Measurements from ENCODE around the gene SDK1. TPM values are rescaled to one million over a fixed set of nuclear protein-coding genes. Genes with fewer than 3 reads are reported as not detected.

The SDK1 gene
- total and polyA plus RNA-seq, 2 experiments from 2014 or later, result not detected

GRCh38 chr7:4248295-4248694, 947.2 kb downstream of the SDK1 start:
- Histone ChIP-seq H2AFZ (no peak overlapping the region), H3K27ac (no peak overlapping the region), H3K79me2 (ENCODE audit: insufficient read depth) (no peaks in the 10 kb centered on the region), H3K9ac (no peak overlapping the region), H3K27me3 (replicated peaks; ENCODE audit: insufficient read depth) (no peaks in the 10 kb centered on the region), H3K9me3 (ENCODE audit: low read depth) (no peaks in the 10 kb centered on the region), H3K4me3 (no peak overlapping the region), H3K9me2 (ENCODE audit: insufficient read depth) (no peaks in the 10 kb centered on the region), H3K4me2 (ENCODE audit: unreplicated experiment) (no peak overlapping the region), H4K20me1 (ENCODE audit: insufficient read depth) (no peaks in the 10 kb centered on the region), H3F3A (ENCODE audit: insufficient read depth) (no peaks in the 10 kb centered on the region), H3K4me1 (ENCODE audit: insufficient read depth) (no peaks in the 10 kb centered on the region), H3K36me3 (ENCODE audit: low read depth) (no peaks in the 10 kb centered on the region)
- WGBS, 2 experiments (ENCODE audit: low coverage in 1 of 2, low lambda C conversion rate in 2 of 2, missing lambda C conversion rate in 2 of 2), result 38 to 39% methylated on average over 4 of the region's 4 CpGs
- no peak for DNase-seq
- TF ChIP-seq EZH2 (IDR thresholded peaks at IDR 0.05; ENCODE audit: insufficient read depth, poor library complexity, severe bottlenecking) (no peak), EZH2phosphoT487 (IDR thresholded peaks at IDR 0.05; ENCODE audit: insufficient read depth, low read depth) (no peak)
- in situ Hi-C loops (cut with MboI), result no loop called here

DNA sequence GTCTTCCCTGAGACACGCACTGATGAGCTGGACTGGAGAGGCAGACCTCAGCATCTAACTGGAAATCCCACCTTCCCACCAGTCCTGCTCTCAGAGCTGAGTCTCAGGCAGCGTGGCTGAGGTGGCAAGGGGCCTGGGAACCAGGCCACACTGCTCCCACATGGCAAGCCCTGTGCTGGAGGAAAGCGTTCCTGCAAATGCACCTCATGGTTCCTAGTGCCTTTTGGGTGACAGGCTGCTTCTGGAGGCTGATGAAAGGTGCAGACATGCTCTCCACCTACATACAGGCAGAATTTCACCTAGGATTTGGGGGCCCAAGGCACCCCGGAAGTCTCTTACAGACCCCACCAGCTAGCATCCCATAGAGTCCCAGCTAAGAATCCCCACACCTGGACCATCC, 948.2 kb downstream of the SDK1 start:
- no peaks in the 10 kb centered on the region for H3K9me3 ChIP-seq (ENCODE audit: low read depth)
- DNase-seq, result no peak
- in situ Hi-C loops (cut with MboI), result no loop called here
- H3F3A ChIP-seq (ENCODE audit: insufficient read depth), result no peaks in the 10 kb centered on the region
- no peak overlapping the region for H3K4me3 ChIP-seq
- 35 to 46% methylated on average over 4 of the region's 4 CpGs for WGBS, 2 experiments (ENCODE audit: low coverage in 1 of 2, low lambda C conversion rate in 2 of 2, missing lambda C conversion rate in 2 of 2)
- no peak overlapping the region for H3K4me2 ChIP-seq (ENCODE audit: unreplicated experiment)
- TF ChIP-seq EZH2phosphoT487 (IDR thresholded peaks at IDR 0.05; ENCODE audit: insufficient read depth, low read depth) (no peak), EZH2 (IDR thresholded peaks at IDR 0.05; ENCODE audit: insufficient read depth, poor library complexity, severe bottlenecking) (no peak)
- no peaks in the 10 kb centered on the region for H3K27me3 ChIP-seq (replicated peaks; ENCODE audit: insufficient read depth)
- no peaks in the 10 kb centered on the region for H3K36me3 ChIP-seq (ENCODE audit: low read depth)
- H3K9me2 ChIP-seq (ENCODE audit: insufficient read depth), result no peaks in the 10 kb centered on the region
- H3K27ac ChIP-seq, result no peak overlapping the region
- no peak overlapping the region for H3K9ac ChIP-seq
- H4K20me1 ChIP-seq (ENCODE audit: insufficient read depth), result no peaks in the 10 kb centered on the region
- H3K79me2 ChIP-seq (ENCODE audit: insufficient read depth), result no peaks in the 10 kb centered on the region
- no peaks in the 10 kb centered on the region for H3K4me1 ChIP-seq (ENCODE audit: insufficient read depth)
- no peak overlapping the region for H2AFZ ChIP-seq

- H3K36me3 ChIP-seq (ENCODE audit: low read depth), result no peaks in the 10 kb centered on the region
- no peaks in the 10 kb centered on the region for H3K9me2 ChIP-seq (ENCODE audit: insufficient read depth)
- H3K9me3 ChIP-seq (ENCODE audit: low read depth), result no peaks in the 10 kb centered on the region
- DNase-seq, result no peak
- H3K4me1 ChIP-seq (ENCODE audit: insufficient read depth), result no peaks in the 10 kb centered on the region
- H3K27me3 ChIP-seq (replicated peaks; ENCODE audit: insufficient read depth), result no peaks in the 10 kb centered on the region
- 43 to 47% methylated on average over 6 of the region's 6 CpGs for WGBS, 2 experiments (ENCODE audit: low coverage in 1 of 2, low lambda C conversion rate in 2 of 2, missing lambda C conversion rate in 2 of 2)
- H3F3A ChIP-seq (ENCODE audit: insufficient read depth), result no peaks in the 10 kb centered on the region
- in situ Hi-C loops (cut with MboI), result no loop called here
- H4K20me1 ChIP-seq (ENCODE audit: insufficient read depth), result no peaks in the 10 kb centered on the region
- no peak overlapping the region for H3K4me3 ChIP-seq
- no peak overlapping the region for H3K27ac ChIP-seq
- H3K4me2 ChIP-seq (ENCODE audit: unreplicated experiment), result no peak overlapping the region
- TF ChIP-seq EZH2 (IDR thresholded peaks at IDR 0.05; ENCODE audit: insufficient read depth, poor library complexity, severe bottlenecking), result no peak
- TF ChIP-seq EZH2phosphoT487 (IDR thresholded peaks at IDR 0.05; ENCODE audit: insufficient read depth, low read depth), result no peak
- H2AFZ ChIP-seq, result no peak overlapping the region
- H3K9ac ChIP-seq, result no peak overlapping the region
- H3K79me2 ChIP-seq (ENCODE audit: insufficient read depth), result no peaks in the 10 kb centered on the region
Measured at GRCh38 chr7:4255336-4255735, 954.3 kb downstream of the SDK1 start.

DNA sequence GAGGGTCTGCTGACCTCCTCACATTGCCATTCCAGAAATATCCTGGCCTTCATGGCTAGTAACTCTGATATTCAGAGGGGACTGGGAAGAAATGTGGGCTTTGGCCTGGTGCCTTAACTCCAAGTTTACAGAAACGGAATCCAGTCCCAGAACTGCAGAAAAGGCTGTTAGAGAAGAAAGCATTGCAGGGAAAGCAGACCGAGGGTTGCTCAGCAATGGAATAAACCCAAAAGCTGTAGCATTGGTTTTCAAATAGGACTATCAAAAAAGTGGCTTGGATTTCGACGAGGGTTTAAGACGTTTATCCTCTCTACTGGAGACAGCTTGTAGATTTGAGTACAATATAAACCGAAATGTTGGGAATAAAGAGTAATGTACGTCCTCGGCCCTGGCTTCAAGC, 955.2 kb downstream of the SDK1 start:
- Histone ChIP-seq H3K27me3 (replicated peaks; ENCODE audit: insufficient read depth) (no peaks in the 10 kb centered on the region), H2AFZ (no peak overlapping the region), H3K4me3 (no peak overlapping the region), H3K4me1 (ENCODE audit: insufficient read depth) (no peaks in the 10 kb centered on the region), H3K4me2 (ENCODE audit: unreplicated experiment) (no peak overlapping the region), H3F3A (ENCODE audit: insufficient read depth) (no peaks in the 10 kb centered on the region), H4K20me1 (ENCODE audit: insufficient read depth) (no peaks in the 10 kb centered on the region), H3K36me3 (ENCODE audit: low read depth) (no peaks in the 10 kb centered on the region), H3K9me3 (ENCODE audit: low read depth) (no peaks in the 10 kb centered on the region), H3K27ac (no peak overlapping the region), H3K9me2 (ENCODE audit: insufficient read depth) (no peaks in the 10 kb centered on the region), H3K79me2 (ENCODE audit: insufficient read depth) (no peaks in the 10 kb centered on the region), H3K9ac (no peak overlapping the region)
- TF ChIP-seq EZH2phosphoT487 (IDR thresholded peaks at IDR 0.05; ENCODE audit: insufficient read depth, low read depth), result no peak
- no peak for TF ChIP-seq EZH2 (IDR thresholded peaks at IDR 0.05; ENCODE audit: insufficient read depth, poor library complexity, severe bottlenecking)
- 35 to 39% methylated on average over 8 of the region's 8 CpGs for WGBS, 2 experiments (ENCODE audit: low coverage in 1 of 2, low lambda C conversion rate in 2 of 2, missing lambda C conversion rate in 2 of 2)
- in situ Hi-C loops (cut with MboI), result no loop called here
- no peak for DNase-seq

Measured in GM23248 (cell line).